Type B pancreatic cell (in vitro differentiated cells): ENCODE results near the gene KMT2C. TPM values are rescaled to one million over a fixed set of nuclear protein-coding genes. Genes with fewer than 3 reads are reported as not detected.

Experiments used
- DNase-seq: peaks from one replicate; pipeline ENCODE4 v3.0.0; 2021; ENCODE audit warnings: mixed read lengths; ENCODE audit not compliant: unreplicated experiment; ENCODE audit errors: extremely low spot score
- H3K27ac Mint-ChIP-seq: 2 replicates; pipeline ENCODE4 v1.8.0; 2021; ENCODE audit warnings: mild to moderate bottlenecking, mixed read lengths
- H3K27me3 Mint-ChIP-seq: 2 replicates; pipeline ENCODE4 v1.8.0; 2021; ENCODE audit warnings: mixed read lengths
- H3K36me3 Mint-ChIP-seq: 2 replicates; pipeline ENCODE4 v1.8.0; 2021; ENCODE audit warnings: mixed read lengths
- H3K4me1 Mint-ChIP-seq: one replicate; pipeline ENCODE4 v1.8.0; 2021; ENCODE audit warnings: mixed read lengths; ENCODE audit not compliant: unreplicated experiment
- H3K4me3 Mint-ChIP-seq: 2 replicates; pipeline ENCODE4 v1.8.0; 2021; ENCODE audit warnings: mild to moderate bottlenecking, mixed read lengths
- H3K9me3 Mint-ChIP-seq: 2 replicates; pipeline ENCODE4 v1.8.0; 2021; ENCODE audit warnings: mixed read lengths
- CTCF ChIP-seq: fragments of 200-600 bp; sonication (generic); conservative IDR thresholded peaks from 2 replicates; pipeline ENCODE4 v1.5.0; 2021; ENCODE audit warnings: antibody characterized with exemption, mild to moderate bottlenecking
- total RNA-seq: library from RNA; stranded (reverse); gene quantifications from 2 replicates; pipeline ENCODE4 v1.2.1, GENCODE V29; 2021; ENCODE audit warnings: low replicate concordance

KMT2C gene
- total RNA-seq, 1 donor from 2014 or later: 60.3 TPM

- peaks cover 8% of the 10 kb centered on the region for H3K9me3 Mint-ChIP-seq
- no peaks in the 10 kb centered on the region for H3K27me3 Mint-ChIP-seq
- peaks cover 50% of the 10 kb centered on the region for H3K36me3 Mint-ChIP-seq
- no peak overlapping the region for H3K27ac Mint-ChIP-seq
- H3K4me3 Mint-ChIP-seq: no peak overlapping the region
- H3K4me1 Mint-ChIP-seq: peaks cover 13% of the 10 kb centered on the region
- no peak for DNase-seq
- TF ChIP-seq CTCF: no peak
Measured at GRCh38 chr7:152347888-152348287, 87.9 kb downstream of the KMT2C start.

- peaks cover 29% of the 10 kb centered on the region for H3K36me3 Mint-ChIP-seq
- H3K27ac Mint-ChIP-seq: no peak overlapping the region
- no peak for DNase-seq
- H3K27me3 Mint-ChIP-seq: no peaks in the 10 kb centered on the region
- TF ChIP-seq CTCF: no peak
- H3K4me1 Mint-ChIP-seq: peaks cover 19% of the 10 kb centered on the region
- H3K4me3 Mint-ChIP-seq: no peak overlapping the region
- H3K9me3 Mint-ChIP-seq: peaks cover 8% of the 10 kb centered on the region
Measured at GRCh38 chr7:152344253-152344652, 91.5 kb downstream of the KMT2C start.

- Mint-ChIP-seq H3K4me1 (peaks cover 26% of the 10 kb centered on the region), H3K9me3 (peaks cover 2% of the 10 kb centered on the region), H3K4me3 (no peak overlapping the region), H3K36me3 (peaks cover 17% of the 10 kb centered on the region), H3K27ac (no peak overlapping the region), H3K27me3 (no peaks in the 10 kb centered on the region)
- no peak for DNase-seq
- TF ChIP-seq CTCF: no peak
Measured at GRCh38 chr7:152342796-152343195, 93.0 kb downstream of the KMT2C start.

GRCh38 chr7:152341914-152342236 lies 93.9 kb downstream of the KMT2C start:
- H3K4me3 Mint-ChIP-seq: no peak overlapping the region
- no peak overlapping the region for H3K27ac Mint-ChIP-seq
- no peaks in the 10 kb centered on the region for H3K27me3 Mint-ChIP-seq
- H3K36me3 Mint-ChIP-seq: peaks cover 10% of the 10 kb centered on the region
- TF ChIP-seq CTCF: no peak
- no peak for DNase-seq
- peaks cover 31% of the 10 kb centered on the region for H3K4me1 Mint-ChIP-seq
- no peaks in the 10 kb centered on the region for H3K9me3 Mint-ChIP-seq

- H3K9me3 Mint-ChIP-seq: no peaks in the 10 kb centered on the region
- H3K27ac Mint-ChIP-seq: peak overlapping the region; percentile 40
- H3K36me3 Mint-ChIP-seq: peaks cover 7% of the 10 kb centered on the region
- peak; percentile 63 for TF ChIP-seq CTCF
- DNase-seq: no peak
- H3K27me3 Mint-ChIP-seq: no peaks in the 10 kb centered on the region
- H3K4me1 Mint-ChIP-seq: peaks cover 37% of the 10 kb centered on the region
- no peak overlapping the region for H3K4me3 Mint-ChIP-seq
Measured at GRCh38 chr7:152341039-152341913, 94.5 kb downstream of the KMT2C start.
